GM19238 (cell line): Measurements from ENCODE around the gene TAS1R1.
"Not testable (repeated sequence)": the region's sequence is repeated elsewhere in the genome, so short reads cannot be mapped to it uniquely, and the experiment has no call there.

Source experiments
- DNase-seq: peaks from one replicate; pipeline ENCODE4 v3.0.0; 2011; ENCODE audit warnings: low spot score; ENCODE audit not compliant: insufficient read length

The TAS1R1 gene

GRCh38 chr1:6588128-6588892, 33.2 kb downstream of the TAS1R1 start:
- DNase-seq = no peak

GRCh38 chr1:6588893-6589520, 33.9 kb downstream of the TAS1R1 start:
- DNase-seq = no peak

GRCh38 chr1:6590046-6590445, 34.9 kb downstream of the TAS1R1 start:
- no peak for DNase-seq

- DNase-seq = no peak
Observed at GRCh38 chr1:6591222-6591621, 36.1 kb downstream of the TAS1R1 start.

- no peak for DNase-seq
Observed at GRCh38 chr1:6591644-6592043, 36.5 kb downstream of the TAS1R1 start.

- no peak for DNase-seq
Observed at GRCh38 chr1:6592441-6592840, 37.3 kb downstream of the TAS1R1 start.

- no peak for DNase-seq
Observed at GRCh38 chr1:6592865-6593593, 37.9 kb downstream of the TAS1R1 start.

- no peak for DNase-seq
Observed at GRCh38 chr1:6593810-6594209, 38.7 kb downstream of the TAS1R1 start.

- DNase-seq = no peak
Observed at GRCh38 chr1:6594977-6595740, 40.1 kb downstream of the TAS1R1 start.

- DNase-seq = no peak
Observed at GRCh38 chr1:6596351-6596750, 41.2 kb downstream of the TAS1R1 start.

- no peak for DNase-seq
Observed at GRCh38 chr1:6596886-6597776, 42.0 kb downstream of the TAS1R1 start.

GRCh38 chr1:6597777-6598131, 42.6 kb downstream of the TAS1R1 start:
- no peak for DNase-seq

GRCh38 chr1:6599141-6599975, 44.3 kb downstream of the TAS1R1 start:
- no peak for DNase-seq

- not testable (repeated sequence) for DNase-seq
Observed at GRCh38 chr1:6599991-6600390, 44.9 kb downstream of the TAS1R1 start.

- DNase-seq = no peak
Observed at GRCh38 chr1:6600410-6601048, 45.4 kb downstream of the TAS1R1 start.

- DNase-seq = peak; percentile 59
Observed at GRCh38 chr1:6601049-6601922, 46.2 kb downstream of the TAS1R1 start.

- DNase-seq = peak; percentile 64
Observed at GRCh38 chr1:6601923-6602668, 47.0 kb downstream of the TAS1R1 start.
